GM12878 (cell line): Measurements from ENCODE around the gene ZNF689. TPM values are rescaled to one million over a fixed set of nuclear protein-coding genes. Genes with fewer than 3 reads are reported as not detected.

Experiments
- ATAC-seq: fragments of 200-7000 bp; cut with Tn5 transposase; 3 replicates; pipeline ENCODE4 v1.9.1; 2020; ENCODE audit warnings: mild to moderate bottlenecking, moderate library complexity
- BruUV-seq: library from RNA; stranded (reverse); fragments of 400-500 nt; replicated peaks from 2 replicates; lab custom pipeline; 2021; lab: Mats Ljungman, UMichigan
- CTCF ChIA-PET: fragments of 300-600 bp; sonication (Branson Sonifier 250); formaldehyde crosslinking; extraction: SDS; loops from one replicate; lab custom pipeline; 2021; ENCODE audit warnings: inconsistent platforms; lab: Yijun Ruan, JAX
- POLR2A ChIA-PET: fragments of 350-600 bp; formaldehyde crosslinking; extraction: SDS; loops from one replicate; lab custom pipeline; 2021; ENCODE audit warnings: inconsistent platforms; lab: Charles Lee
- RAD21 ChIA-PET: fragments of 300-600 bp; sonication (Branson Sonifier 250); formaldehyde crosslinking; loops from one replicate; lab custom pipeline; 2023; ENCODE audit warnings: antibody characterized with exemption; ENCODE audit not compliant: unreplicated experiment; lab: Charles Lee
- SMC1A ChIA-PET: fragments of 300-600 bp; sonication (Branson Sonifier 250); formaldehyde crosslinking; loops from one replicate; lab custom pipeline; 2023; ENCODE audit not compliant: unreplicated experiment, uncharacterized antibody; lab: Charles Lee
- DNase-seq: peaks from one replicate; pipeline ENCODE4 v3.0.0-alpha.2; 2011; ENCODE audit warnings: low read depth, low spot score
- FAIRE-seq: peaks from 3 replicates; lab custom pipeline; 2011; peaks lifted over from hg19 to GRCh38; lab: Jason Lieb, UNC
- H2AFZ ChIP-seq: 2 replicates; pipeline ENCODE4 v1.6.0; 2011; ENCODE audit warnings: low read depth, low read length, control low read depth; ENCODE audit not compliant: control insufficient read depth
- H3K27ac ChIP-seq: 2 replicates; pipeline ENCODE4 v1.5.1; 2011; ENCODE audit warnings: control low read depth; ENCODE audit not compliant: control insufficient read depth, insufficient read depth
- H3K27me3 ChIP-seq, 2 experiments: replicated peaks in 1 of 2; 2 replicates each; pipeline versions ENCODE4 v1.6.0 to v1.6.1; 2011; ENCODE audit warnings: low read length in 1 of 2; ENCODE audit not compliant: control insufficient read depth in 2 of 2, insufficient read depth in 2 of 2
- H3K36me3 ChIP-seq, 2 experiments: 2 replicates each; pipeline ENCODE4 v1.5.1; 2011; ENCODE audit warnings: low read length in 1 of 2; ENCODE audit not compliant: control insufficient read depth in 2 of 2, insufficient read depth in 2 of 2
- H3K4me1 ChIP-seq: 2 replicates; pipeline ENCODE4 v1.6.1; 2011; ENCODE audit warnings: mild to moderate bottlenecking, low read length, moderate library complexity, mixed read lengths; ENCODE audit not compliant: control insufficient read depth, insufficient read depth
- H3K4me2 ChIP-seq: 2 replicates; pipeline ENCODE4 v1.6.0; 2011; ENCODE audit warnings: control low read depth; ENCODE audit not compliant: control insufficient read depth, insufficient read depth
- H3K4me3 ChIP-seq: fragments of 200-600 bp; sonication (generic); 2 replicates; pipeline ENCODE4 v1.5.1; 2016
- H3K79me2 ChIP-seq: 2 replicates; pipeline ENCODE4 v1.6.0; 2011; ENCODE audit warnings: low read length; ENCODE audit not compliant: control insufficient read depth, insufficient read depth
- H3K9ac ChIP-seq: 2 replicates; pipeline ENCODE4 v1.8.0; 2011; ENCODE audit warnings: low read length, control low read depth, mixed read lengths; ENCODE audit not compliant: control insufficient read depth, insufficient read depth
- H3K9me3 ChIP-seq: replicated peaks from 3 replicates; pipeline ENCODE4 v1.5.1; 2011; ENCODE audit warnings: mild to moderate bottlenecking, low read length; ENCODE audit not compliant: control insufficient read depth, insufficient read depth
- H4K20me1 ChIP-seq: 2 replicates; pipeline ENCODE4 v1.6.0; 2011; ENCODE audit not compliant: control insufficient read depth, insufficient read depth
- BACH1 ChIP-seq: fragments of 450-650 bp; IDR thresholded peaks from 2 replicates; pipeline ENCODE4 v1.6.1; 2017; ENCODE audit warnings: mild to moderate bottlenecking, borderline replicate concordance
- KLF5 ChIP-seq: fragments of 450-650 bp; IDR thresholded peaks from 2 replicates; pipeline ENCODE4 v1.6.1; 2014; ENCODE audit warnings: mild to moderate bottlenecking; ENCODE audit not compliant: partially characterized antibody
- MYB ChIP-seq: fragments of 150-350 bp; IDR thresholded peaks from 2 replicates; pipeline ENCODE4 v1.6.1; 2014; ENCODE audit warnings: mild to moderate bottlenecking, low read depth, low read length, borderline replicate concordance
- NFIC ChIP-seq: IDR thresholded peaks from 2 replicates; pipeline ENCODE4 v1.6.1; 2012; ENCODE audit warnings: low read depth, mild to moderate bottlenecking, inconsistent platforms, low read length, moderate library complexity
- NFXL1 ChIP-seq: fragments of 450-650 bp; IDR thresholded peaks from 2 replicates; pipeline ENCODE4 v1.6.1; 2017; ENCODE audit warnings: antibody characterized with exemption, mild to moderate bottlenecking, borderline replicate concordance
- WGBS: methylation state at CpG from one replicate; pipeline ENCODE4 v1.1.6; 2016; ENCODE audit warnings: low lambda C conversion rate; ENCODE audit not compliant: insufficient replicate concordance, insufficient coverage; ENCODE audit errors: missing lambda C conversion rate; 5-methylcytosine and 5-hydroxymethylcytosine counted together
- in situ Hi-C: fragments of 300-500 bp; cut with MboI; formaldehyde crosslinking; loops from 9 replicates; pipeline ENCODE4 v1.14.3; 2018; ENCODE audit warnings: mixed read lengths
- intact Hi-C: fragments of 100-400 bp; cut with micrococcal nuclease; formaldehyde crosslinking; loops from one replicate; pipeline ENCODE4 v1.14.2; 2022; ENCODE audit not compliant: unreplicated experiment
- polyA plus RNA-seq, 11 experiments: library from polyadenylated mRNA; depleted of rRNA in 4 of 11; unstranded in 6 of 11; stranded (reverse) in 5 of 11; fragments of >200 nt; fragmentation: Nextera tagmentation in 4 of 11; fragmentation: Illumina TruSeq in 1 of 11; extraction: Ambion mirVana in 4 of 11; extraction: Trizol in 1 of 11; gene quantifications; 1 replicate in 1 of 11; 2 replicates in 10 of 11; pipeline versions ENCODE4 v1.2.1 to v1.2.3, GENCODE V29; 2011 to 2016; ENCODE audit warnings: inconsistent platforms in 2 of 11, missing spikeins in 2 of 11, low read depth in 1 of 11
- total RNA-seq, 4 experiments: library from RNA; depleted of rRNA in 3 of 4; stranded (reverse); fragments of >200 nt in 3 of 4; fragmentation: Illumina TruSeq in 1 of 4; extraction: Trizol in 1 of 4; gene quantifications; 2 replicates each; pipeline versions ENCODE4 v1.2.1 to v1.2.3, GENCODE V29; 2013 to 2021
- TF ChIP-seq, protein P1 (sequence below): fragments of 450-650 bp; IDR thresholded peaks from 2 replicates; pipeline ENCODE4 v1.6.1; 2017; ENCODE audit warnings: mild to moderate bottlenecking, low read depth, inconsistent platforms; ENCODE audit not compliant: poor library complexity, severe bottlenecking
- TF ChIP-seq, protein P2 (sequence below): fragments of 450-650 bp; IDR thresholded peaks from 2 replicates; pipeline ENCODE4 v1.6.1; 2018; ENCODE audit warnings: borderline replicate concordance, mild to moderate bottlenecking; ENCODE audit not compliant: partially characterized antibody

The ZNF689 gene
- total and polyA plus RNA-seq, 10 of the 15 experiments (the other 5 are each of a cell fraction or from before 2014, with no cell fraction given): 4.7 to 13.2 (median 8.5) TPM

DNA sequence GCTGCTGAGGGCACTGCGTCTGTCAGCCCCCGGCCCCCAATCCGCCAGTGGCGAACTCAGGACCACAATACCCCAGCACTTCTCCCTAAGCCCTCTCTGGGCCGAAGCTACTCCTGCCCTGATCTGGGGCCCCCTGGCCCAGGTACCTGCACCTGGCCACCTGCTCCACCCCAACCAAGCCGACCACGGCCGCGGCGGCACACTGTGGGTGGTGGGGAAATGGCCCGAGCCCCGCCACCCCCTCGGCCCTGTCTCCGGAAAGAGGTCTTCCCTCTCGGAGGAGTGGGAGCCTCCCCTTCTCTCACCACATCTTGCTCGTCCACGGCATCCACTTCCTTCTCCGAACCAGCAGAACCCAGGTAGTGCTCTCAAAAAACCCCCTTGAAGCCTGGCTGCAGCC is 44.7 kb upstream of the ZNF689 start:
- FAIRE-seq (no peak), DNase-seq (no peak), ATAC-seq (no peak)
- ChIA-PET CTCF (interaction anchor here (0.6 kb wide), 1 partner anchor 282 kb away, joined by 3 read pairs; no protein-coding TSS in a partner anchor), POLR2A (interaction anchor here (0.5 to 1.1 kb wide), 2 partner anchors 11 to 39 kb away, joined by 4 read pairs; no protein-coding TSS in a partner anchor), SMC1A (interaction anchor here (1.0 kb wide), 1 partner anchor 38 kb away, joined by 3 read pairs; no protein-coding TSS in a partner anchor), RAD21 (no interaction called here)
- H3K27me3 ChIP-seq: no peaks in the 10 kb centered on the region
- BruUV-seq: no TSS peak
- TF ChIP-seq KLF5: no peak
- peaks cover 20% of the 10 kb centered on the region for H3K4me1 ChIP-seq
- peaks cover 27% of the 10 kb centered on the region for H3K79me2 ChIP-seq
- no peak overlapping the region for H3K27ac ChIP-seq
- over 99% methylated on average over 15 of the region's 18 CpGs for WGBS
- no peak overlapping the region for H3K4me2 ChIP-seq
- no peaks in the 10 kb centered on the region for H3K9me3 ChIP-seq
- in situ Hi-C loops: loop anchor here (25.0 kb wide), 1 partner anchor 1232 kb away; no protein-coding TSS in a partner anchor
- no peak overlapping the region for H3K4me3 ChIP-seq
- H3K9ac ChIP-seq: no peak overlapping the region
- H2AFZ ChIP-seq: no peak overlapping the region
- intact Hi-C loops: loop anchor here (5.0 to 10.0 kb wide), 4 partner anchors 80 to 270 kb away; partner anchors contain the start of genes BCL7C, CFAP119, CTF1 and FBXL19
- peaks cover 13 to 24% of the 10 kb centered on the region in 2 experiments for H3K36me3 ChIP-seq
- no peaks in the 10 kb centered on the region for H4K20me1 ChIP-seq

DNA sequence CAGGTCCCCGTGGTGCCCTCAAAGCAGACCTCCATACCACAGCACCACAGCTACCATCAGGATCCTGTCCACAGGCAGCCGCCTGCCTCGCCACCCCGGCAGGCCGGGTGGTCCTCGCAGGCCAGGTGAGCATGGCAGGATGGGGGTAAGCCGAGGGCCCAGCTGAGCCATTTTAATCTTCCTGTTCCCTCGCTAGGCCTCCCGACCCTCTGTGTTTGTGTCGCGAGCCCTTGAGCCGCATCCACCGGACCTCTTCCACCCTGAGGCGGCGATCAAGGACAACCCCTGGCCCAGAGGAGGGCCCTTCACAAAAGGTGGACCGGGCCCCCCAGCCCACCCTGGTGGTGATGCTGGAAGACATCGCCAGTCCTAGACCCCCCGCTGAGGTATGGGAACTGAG is 42.5 kb upstream of the ZNF689 start:
- no peak overlapping the region; the same call in 1 of the 2 replicates for H3K4me3 ChIP-seq
- SMC1A ChIA-PET: interaction anchor here (0.6 to 1.1 kb wide), 2 partner anchors 45 to 66 kb away, joined by 3 read pairs; no protein-coding TSS in a partner anchor
- H3K9me3 ChIP-seq: no peaks in the 10 kb centered on the region
- no peaks in the 10 kb centered on the region for H3K27me3 ChIP-seq
- DNase-seq (no peak), FAIRE-seq (no peak), ATAC-seq (no peak)
- intact Hi-C loops: loop anchor here (10.0 kb wide), 3 partner anchors 78 to 272 kb away; partner anchors contain the start of genes BCL7C, CTF1, FBXL19 and ZNF688
- H3K36me3 ChIP-seq: peaks cover 13 to 24% of the 10 kb centered on the region in 2 experiments
- POLR2A ChIA-PET: interaction anchor here (0.7 kb wide), 1 partner anchor 31 kb away, joined by 3 read pairs; no protein-coding TSS in a partner anchor
- CTCF ChIA-PET: interaction anchor here (0.7 to 1.3 kb wide), 4 partner anchors 20 to 246 kb away, joined by 3 to 4 read pairs (median 3); partner anchors contain the start of gene DCTPP1
- H4K20me1 ChIP-seq: no peaks in the 10 kb centered on the region
- TF ChIP-seq NFXL1 (no peak), MYB (no peak), NFIC (no peak), BACH1 (no peak)
- TF ChIP-seq, protein P1, sequence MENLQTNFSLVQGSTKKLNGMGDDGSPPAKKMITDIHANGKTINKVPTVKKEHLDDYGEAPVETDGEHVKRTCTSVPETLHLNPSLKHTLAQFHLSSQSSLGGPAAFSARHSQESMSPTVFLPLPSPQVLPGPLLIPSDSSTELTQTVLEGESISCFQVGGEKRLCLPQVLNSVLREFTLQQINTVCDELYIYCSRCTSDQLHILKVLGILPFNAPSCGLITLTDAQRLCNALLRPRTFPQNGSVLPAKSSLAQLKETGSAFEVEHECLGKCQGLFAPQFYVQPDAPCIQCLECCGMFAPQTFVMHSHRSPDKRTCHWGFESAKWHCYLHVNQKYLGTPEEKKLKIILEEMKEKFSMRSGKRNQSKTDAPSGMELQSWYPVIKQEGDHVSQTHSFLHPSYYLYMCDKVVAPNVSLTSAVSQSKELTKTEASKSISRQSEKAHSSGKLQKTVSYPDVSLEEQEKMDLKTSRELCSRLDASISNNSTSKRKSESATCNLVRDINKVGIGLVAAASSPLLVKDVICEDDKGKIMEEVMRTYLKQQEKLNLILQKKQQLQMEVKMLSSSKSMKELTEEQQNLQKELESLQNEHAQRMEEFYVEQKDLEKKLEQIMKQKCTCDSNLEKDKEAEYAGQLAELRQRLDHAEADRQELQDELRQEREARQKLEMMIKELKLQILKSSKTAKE: no peak
- TF ChIP-seq, protein P2, sequence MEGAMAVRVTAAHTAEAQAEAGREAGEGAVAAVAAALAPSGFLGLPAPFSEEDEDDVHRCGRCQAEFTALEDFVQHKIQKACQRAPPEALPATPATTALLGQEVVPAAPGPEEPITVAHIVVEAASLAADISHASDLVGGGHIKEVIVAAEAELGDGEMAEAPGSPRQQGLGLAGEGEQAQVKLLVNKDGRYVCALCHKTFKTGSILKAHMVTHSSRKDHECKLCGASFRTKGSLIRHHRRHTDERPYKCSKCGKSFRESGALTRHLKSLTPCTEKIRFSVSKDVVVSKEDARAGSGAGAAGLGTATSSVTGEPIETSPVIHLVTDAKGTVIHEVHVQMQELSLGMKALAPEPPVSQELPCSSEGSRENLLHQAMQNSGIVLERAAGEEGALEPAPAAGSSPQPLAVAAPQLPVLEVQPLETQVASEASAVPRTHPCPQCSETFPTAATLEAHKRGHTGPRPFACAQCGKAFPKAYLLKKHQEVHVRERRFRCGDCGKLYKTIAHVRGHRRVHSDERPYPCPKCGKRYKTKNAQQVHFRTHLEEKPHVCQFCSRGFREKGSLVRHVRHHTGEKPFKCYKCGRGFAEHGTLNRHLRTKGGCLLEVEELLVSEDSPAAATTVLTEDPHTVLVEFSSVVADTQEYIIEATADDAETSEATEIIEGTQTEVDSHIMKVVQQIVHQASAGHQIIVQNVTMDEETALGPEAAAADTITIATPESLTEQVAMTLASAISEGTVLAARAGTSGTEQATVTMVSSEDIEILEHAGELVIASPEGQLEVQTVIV: no peak
- H3K27ac ChIP-seq: 0 out of 2 replicates have a peak overlapping the region, but pooled peaks have one; percentile 19
- BruUV-seq: no TSS peak
- WGBS: 95% methylated on average over 16 of the region's 18 CpGs
- in situ Hi-C loops: loop anchor here (25.0 kb wide), 1 partner anchor 1235 kb away; no protein-coding TSS in a partner anchor
- H3K4me2 ChIP-seq: peak overlapping the region; percentile 95
- peaks cover 21% of the 10 kb centered on the region for H3K79me2 ChIP-seq
- no peak overlapping the region for H2AFZ ChIP-seq
- H3K4me1 ChIP-seq: peaks cover 22% of the 10 kb centered on the region
- peak overlapping the region; percentile 86; the same call in 1 of the 2 replicates for H3K9ac ChIP-seq
- RAD21 ChIA-PET: no interaction called here
